Gastrocnemius medialis (tissue), 4 donors: ENCODE measurements around the gene CHCT1. TPM values are rescaled to one million over a fixed set of nuclear protein-coding genes. Genes with fewer than 3 reads are reported as not detected.

Experiments used
- ATAC-seq, 2 donors: fragments of 150-250 bp; one replicate each; pipeline ENCODE4 v1.9.1; 2016
- DNase-seq, 2 donors: peaks; one replicate each; pipeline ENCODE4 v3.0.0-alpha.2; 2019
- H3K27ac ChIP-seq, 4 donors: fragments of 200-600 bp; sonication (generic); 1 replicate in 1 of 4; 2 replicates in 3 of 4; pipeline ENCODE4 v1.5.1; 2016 to 2018; ENCODE audit warnings: mild to moderate bottlenecking in 2 of 4, moderate library complexity in 1 of 4
- H3K27me3 ChIP-seq, 3 donors: fragments of 200-600 bp; sonication (generic) in 2 of 3; 1 replicate in 1 of 3; 2 replicates in 2 of 3; pipeline versions ENCODE4 v1.5.1 to v1.6.0; 2016 to 2019; ENCODE audit warnings: mild to moderate bottlenecking in 1 of 3, moderate library complexity in 1 of 3
- H3K36me3 ChIP-seq, 2 donors: fragments of 200-600 bp; sonication (generic) in 1 of 2; one replicate each; pipeline ENCODE4 v1.5.1; 2017 to 2018
- H3K4me1 ChIP-seq, 2 donors: fragments of 200-600 bp; sonication (generic) in 1 of 2; one replicate each; pipeline ENCODE4 v1.5.1; 2016 to 2017; ENCODE audit warnings: mild to moderate bottlenecking in 2 of 2
- H3K4me3 ChIP-seq, 4 donors: fragments of 200-600 bp; sonication (generic) in 3 of 4; 1 replicate in 1 of 4; 2 replicates in 3 of 4; pipeline ENCODE4 v1.5.1; 2016 to 2019; ENCODE audit warnings: mild to moderate bottlenecking in 2 of 4
- H3K9me3 ChIP-seq, 3 donors: fragments of 200-600 bp; sonication (generic) in 2 of 3; 1 replicate in 1 of 3; 2 replicates in 2 of 3; pipeline ENCODE4 v1.5.1; 2016 to 2019
- POLR2A ChIP-seq, 2 donors: fragments of 450-650 bp; IDR thresholded peaks; one replicate each; pipeline ENCODE4 v1.6.1; 2017; ENCODE audit warnings: antibody characterized with exemption in 2 of 2, mild to moderate bottlenecking in 2 of 2, moderate library complexity in 2 of 2
- in situ Hi-C, 4 donors: fragments of 200-750 bp; cut with MboI; loops; one replicate each; pipeline versions ENCODE4 v1.15.0 to v1.8.0; 2017; ENCODE audit warnings: low sequenced_read_pairs in 4 of 4
- intact Hi-C: fragments of 100-400 bp; cut with DNase I; formaldehyde crosslinking; loops from one replicate; pipeline ENCODE4 v1.15.1; 2023; ENCODE audit warnings: low total_unique reads
- total RNA-seq, 4 donors: library from RNA; depleted of rRNA; stranded (reverse); fragments of >200 nt; gene quantifications; one replicate each; pipeline versions ENCODE4 v1.1.0 to v1.2.3, GENCODE V29; 2016
- TF ChIP-seq, protein P1 (sequence below), 5 experiments: fragments of 450-650 bp in 3 of 5; fragments of 200-600 bp in 2 of 5; sonication (generic) in 2 of 5; IDR thresholded peaks in 4 of 5; conservative IDR thresholded peaks in 1 of 5; 1 replicate in 4 of 5; 2 replicates in 1 of 5; pipeline ENCODE4 v1.5.1; 2016 to 2019; ENCODE audit warnings: antibody characterized with exemption in 5 of 5, mild to moderate bottlenecking in 3 of 5, moderate library complexity in 3 of 5

CHCT1 gene
- total RNA-seq, 4 donors from 2014 or later = not detected

GRCh38 chr17:60455378-60455777, 33.1 kb downstream of the CHCT1 start:
- DNase-seq = no peak
- peaks cover 4 to 71% of the 10 kb centered on the region in 2 donors for H3K36me3 ChIP-seq
- in situ Hi-C loops = loop anchor here in 1 of 4 donors (25.0 kb wide), 2 partner anchors 182 to 1193 kb away; no protein-coding TSS in a partner anchor

DNA sequence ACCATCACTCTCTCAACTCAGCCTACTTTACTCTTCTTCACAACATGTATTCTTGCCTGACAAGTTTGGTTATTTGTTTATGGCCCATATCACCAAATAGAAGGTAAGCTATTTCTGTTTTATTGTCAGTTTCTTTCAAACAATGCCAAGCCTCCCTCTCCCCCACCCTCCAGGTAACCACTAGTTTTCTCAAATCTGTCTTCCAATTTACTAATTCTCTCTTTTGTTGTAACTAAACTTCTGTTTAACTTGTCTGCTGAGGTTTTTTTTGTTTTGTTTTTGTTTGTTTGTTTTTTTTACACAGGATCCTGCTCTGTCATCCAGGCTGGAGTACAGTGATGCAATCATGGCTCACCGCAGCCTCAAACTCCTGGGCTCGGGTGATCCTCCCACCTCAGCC, 34.9 kb downstream of the CHCT1 start:
- in situ Hi-C loops (loop anchor here in 1 of 4 donors (25.0 kb wide), 2 partner anchors 180 to 1195 kb away; no protein-coding TSS in a partner anchor), intact Hi-C loops (no loop called here)
- no peaks in the 10 kb centered on the region for H3K4me1 ChIP-seq
- no peak overlapping the region for H3K27ac ChIP-seq
- TF ChIP-seq POLR2A (IDR thresholded peaks at IDR 0.05) = no peak
- TF ChIP-seq, protein P1, sequence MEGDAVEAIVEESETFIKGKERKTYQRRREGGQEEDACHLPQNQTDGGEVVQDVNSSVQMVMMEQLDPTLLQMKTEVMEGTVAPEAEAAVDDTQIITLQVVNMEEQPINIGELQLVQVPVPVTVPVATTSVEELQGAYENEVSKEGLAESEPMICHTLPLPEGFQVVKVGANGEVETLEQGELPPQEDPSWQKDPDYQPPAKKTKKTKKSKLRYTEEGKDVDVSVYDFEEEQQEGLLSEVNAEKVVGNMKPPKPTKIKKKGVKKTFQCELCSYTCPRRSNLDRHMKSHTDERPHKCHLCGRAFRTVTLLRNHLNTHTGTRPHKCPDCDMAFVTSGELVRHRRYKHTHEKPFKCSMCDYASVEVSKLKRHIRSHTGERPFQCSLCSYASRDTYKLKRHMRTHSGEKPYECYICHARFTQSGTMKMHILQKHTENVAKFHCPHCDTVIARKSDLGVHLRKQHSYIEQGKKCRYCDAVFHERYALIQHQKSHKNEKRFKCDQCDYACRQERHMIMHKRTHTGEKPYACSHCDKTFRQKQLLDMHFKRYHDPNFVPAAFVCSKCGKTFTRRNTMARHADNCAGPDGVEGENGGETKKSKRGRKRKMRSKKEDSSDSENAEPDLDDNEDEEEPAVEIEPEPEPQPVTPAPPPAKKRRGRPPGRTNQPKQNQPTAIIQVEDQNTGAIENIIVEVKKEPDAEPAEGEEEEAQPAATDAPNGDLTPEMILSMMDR (IDR thresholded peaks at IDR 0.05 in 4 of 5, conservative IDR thresholded peaks at IDR 0.05 in 1 of 5) = no peak
- no peaks in the 10 kb centered on the region for H3K9me3 ChIP-seq
- peaks cover 5 to 72% of the 10 kb centered on the region in 2 donors for H3K36me3 ChIP-seq
- DNase-seq = no peak
- H3K4me3 ChIP-seq = no peak overlapping the region
- no peak for ATAC-seq
- no peaks in the 10 kb centered on the region for H3K27me3 ChIP-seq

More at GRCh38 chr17:60455378-60455777, 33.1 kb downstream of the CHCT1 start:
- ATAC-seq = peak in 1 of 2 donors; percentile 77
- Histone ChIP-seq H3K27ac (no peak overlapping the region), H3K4me1 (no peaks in the 10 kb centered on the region), H3K4me3 (no peak overlapping the region), H3K9me3 (no peaks in the 10 kb centered on the region), H3K27me3 (no peaks in the 10 kb centered on the region)
- intact Hi-C loops = no loop called here
- TF ChIP-seq, protein P1 (IDR thresholded peaks at IDR 0.05 in 4 of 5, conservative IDR thresholded peaks at IDR 0.05 in 1 of 5) = no peak
- no peak for TF ChIP-seq POLR2A (IDR thresholded peaks at IDR 0.05)

DNA sequence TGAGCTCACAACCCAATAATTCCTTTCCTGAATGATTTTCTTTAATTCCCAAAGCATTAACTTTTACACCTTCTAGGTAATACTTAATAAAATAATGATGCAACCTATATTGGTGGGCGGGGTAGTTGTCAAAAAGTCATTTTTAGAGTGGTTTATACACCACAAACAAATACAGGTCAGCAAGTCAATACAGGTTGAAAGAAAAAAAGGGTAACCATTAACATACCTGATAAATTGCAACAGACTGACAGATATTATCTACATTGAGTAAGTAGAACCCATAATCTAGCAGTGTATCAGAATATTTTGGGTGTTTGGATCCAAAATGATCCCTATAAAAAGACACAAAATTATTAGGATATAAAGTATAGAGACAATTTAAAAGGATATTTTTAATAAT, 39.3 kb downstream of the CHCT1 start:
- in situ Hi-C loops (loop anchor here in 1 of 4 donors (25.0 kb wide), 2 partner anchors 176 to 1199 kb away; no protein-coding TSS in a partner anchor), intact Hi-C loops (no loop called here)
- H3K27ac ChIP-seq = no peak overlapping the region
- H3K4me1 ChIP-seq = no peaks in the 10 kb centered on the region
- DNase-seq (no peak), ATAC-seq (no peak)
- H3K27me3 ChIP-seq = no peaks in the 10 kb centered on the region
- TF ChIP-seq, protein P1 (IDR thresholded peaks at IDR 0.05 in 4 of 5, conservative IDR thresholded peaks at IDR 0.05 in 1 of 5) = no peak
- no peak for TF ChIP-seq POLR2A (IDR thresholded peaks at IDR 0.05)
- peaks cover 5 to 86% of the 10 kb centered on the region in 2 donors for H3K36me3 ChIP-seq
- H3K9me3 ChIP-seq = no peaks in the 10 kb centered on the region
- H3K4me3 ChIP-seq = no peak overlapping the region

DNA sequence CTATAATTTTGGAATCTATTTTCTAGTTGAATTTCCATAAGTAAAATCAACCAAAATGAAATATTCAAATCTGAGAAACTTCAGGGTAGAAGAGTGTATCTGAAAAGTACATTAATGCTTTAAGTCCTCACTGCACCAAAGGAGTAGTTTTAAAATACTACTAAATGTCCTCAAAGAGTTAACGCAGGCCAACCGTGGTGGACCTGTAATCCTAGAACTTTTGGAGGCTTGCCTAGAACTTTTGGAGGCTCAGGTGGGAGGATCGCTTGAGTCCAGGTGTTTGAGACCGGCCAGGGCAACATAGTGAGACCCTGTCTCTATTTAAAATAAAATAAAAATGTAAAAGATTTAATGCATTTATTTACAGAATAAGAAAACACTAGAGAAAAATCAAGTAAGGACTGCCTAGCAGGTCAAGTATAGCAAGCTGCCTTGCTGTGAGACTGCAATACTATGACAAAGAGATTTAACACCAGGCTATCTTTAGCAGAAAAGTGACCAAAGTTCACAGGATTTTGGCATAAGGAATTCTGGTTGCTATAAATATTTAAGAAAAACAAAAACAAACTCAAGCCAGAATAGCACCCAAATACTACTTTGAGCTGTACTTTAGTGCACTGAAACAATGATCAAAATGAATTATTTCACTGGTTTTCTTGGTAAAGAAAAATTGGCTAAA, 41.0 kb downstream of the CHCT1 start:
- Histone ChIP-seq H3K27me3 (no peaks in the 10 kb centered on the region), H3K9me3 (no peaks in the 10 kb centered on the region), H3K4me3 (no peak overlapping the region), H3K27ac (peak overlapping the region in 1 of 4 donors; percentile 11), H3K36me3 (peaks cover 5 to 76% of the 10 kb centered on the region in 2 donors), H3K4me1 (peaks cover 3 to 4% of the 10 kb centered on the region in 2 donors)
- intact Hi-C loops (no loop called here), in situ Hi-C loops (loop anchor here in 1 of 4 donors (25.0 kb wide), 2 partner anchors 174 to 1201 kb away; no protein-coding TSS in a partner anchor)
- TF ChIP-seq, protein P1 (IDR thresholded peaks at IDR 0.05 in 4 of 5, conservative IDR thresholded peaks at IDR 0.05 in 1 of 5) = no peak
- TF ChIP-seq POLR2A (IDR thresholded peaks at IDR 0.05) = no peak
- ATAC-seq (no peak), DNase-seq (no peak)
